CD4-positive, alpha-beta T cell treated with Interleukin-15 for 1 hour (primary cell): ENCODE measurements around the gene ITPR3.

Experiments used
- DNase-seq: peaks from one replicate; pipeline ENCODE4 v3.0.0-alpha.2; 2020

ITPR3 gene

DNA sequence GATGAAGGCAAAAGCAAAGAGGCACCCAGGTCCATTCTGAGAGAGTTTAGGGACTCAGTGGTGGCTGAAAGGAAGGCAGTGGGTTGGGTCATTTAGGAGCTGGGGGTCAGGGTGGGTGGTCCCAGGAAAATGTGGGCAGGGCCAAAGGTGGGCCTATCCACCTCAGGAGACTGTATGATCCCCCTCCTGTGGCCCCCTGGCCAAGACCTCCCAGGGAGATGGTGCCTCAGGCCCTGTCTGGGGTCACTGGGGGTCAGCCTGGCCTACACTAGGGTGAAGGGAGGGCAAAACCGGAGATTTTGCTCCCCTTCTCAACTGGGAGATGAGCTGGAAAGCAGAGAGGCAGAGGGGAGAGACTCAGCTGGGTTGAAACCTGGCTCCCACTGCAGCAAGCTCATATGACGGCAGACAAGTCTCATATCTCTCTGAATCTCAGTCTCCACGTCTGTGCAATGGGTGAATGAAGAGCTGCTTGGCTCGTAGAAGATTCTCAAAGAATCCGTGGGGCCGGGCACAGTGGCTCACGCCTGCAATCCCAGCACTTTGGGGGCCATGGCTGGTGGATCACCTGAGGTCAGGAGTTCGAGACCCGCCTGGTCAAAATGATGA, 29.6 kb upstream of the ITPR3 start:
- no peak for DNase-seq

DNA sequence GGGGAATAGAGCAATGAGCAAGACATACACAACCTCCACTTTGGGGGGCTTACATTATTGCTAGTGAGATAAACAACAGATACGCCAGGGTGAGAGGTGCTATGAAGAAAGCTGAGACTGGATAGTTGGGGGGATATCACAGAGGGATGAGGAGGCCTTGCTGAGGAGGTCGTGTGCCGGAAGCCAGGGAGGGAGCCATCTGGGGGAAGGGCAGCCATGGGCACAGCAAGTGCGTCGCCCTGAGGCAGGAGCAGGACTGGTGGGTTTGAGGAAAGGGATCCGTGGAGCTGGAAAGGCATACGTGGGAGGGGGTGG, 28.9 kb upstream of the ITPR3 start:
- no peak for DNase-seq

DNA sequence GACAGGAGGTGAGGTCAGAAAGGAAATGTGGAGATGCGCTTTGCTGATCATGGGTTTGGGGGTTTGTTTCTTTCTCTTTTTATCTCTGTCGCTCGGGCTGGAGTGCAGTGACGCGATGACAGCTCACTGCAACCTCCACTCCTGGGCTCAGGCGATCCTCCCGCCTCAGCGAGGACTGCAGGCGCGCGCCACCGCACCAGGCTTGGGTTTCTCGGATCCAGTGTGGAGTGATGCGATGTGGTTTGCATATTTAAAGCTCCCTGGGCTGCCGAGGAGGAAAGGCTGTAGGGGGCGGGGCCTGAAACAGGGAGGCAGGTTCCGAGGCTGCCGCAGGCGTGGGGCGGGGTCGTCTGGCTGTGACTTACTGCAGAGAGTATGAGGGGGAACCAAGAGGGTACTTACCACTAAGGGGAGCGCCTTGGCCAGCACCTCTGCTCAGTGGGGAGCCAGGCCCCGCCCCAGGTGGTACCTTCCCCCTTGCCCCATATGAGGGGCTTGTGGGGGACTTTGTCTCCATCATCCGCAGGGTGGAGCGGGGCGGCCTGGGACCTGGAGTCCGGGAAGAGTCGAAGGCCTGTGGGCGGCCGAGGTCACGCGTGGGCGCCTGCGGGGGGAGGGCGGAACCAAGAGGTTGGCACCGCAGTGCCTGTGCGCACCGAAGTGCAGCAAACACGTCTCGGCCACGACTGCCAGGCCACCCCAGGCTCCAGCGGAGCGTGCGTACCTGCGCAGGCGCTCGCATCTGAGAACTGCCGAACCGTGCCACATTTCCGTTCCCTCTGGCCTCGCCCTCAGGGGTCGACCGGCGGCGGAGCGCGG, 28.3 kb upstream of the ITPR3 start:
- DNase-seq = peak; percentile 85

DNA sequence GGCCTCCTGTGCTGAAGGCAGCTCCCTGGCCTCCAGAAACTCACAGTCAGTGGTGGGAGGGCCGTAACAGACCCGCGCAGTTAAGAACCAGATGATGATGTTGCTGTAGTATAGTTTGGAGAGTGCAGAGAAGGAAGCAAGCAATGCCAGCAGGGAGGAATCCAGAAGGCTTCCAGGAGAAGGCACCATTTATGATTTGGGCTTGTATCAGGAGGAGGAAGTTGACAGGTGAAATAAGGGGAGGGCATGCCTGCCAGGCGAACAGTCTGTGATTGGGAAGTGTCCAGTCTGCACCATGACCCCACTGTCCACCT, 27.8 kb upstream of the ITPR3 start:
- no peak for DNase-seq

DNA sequence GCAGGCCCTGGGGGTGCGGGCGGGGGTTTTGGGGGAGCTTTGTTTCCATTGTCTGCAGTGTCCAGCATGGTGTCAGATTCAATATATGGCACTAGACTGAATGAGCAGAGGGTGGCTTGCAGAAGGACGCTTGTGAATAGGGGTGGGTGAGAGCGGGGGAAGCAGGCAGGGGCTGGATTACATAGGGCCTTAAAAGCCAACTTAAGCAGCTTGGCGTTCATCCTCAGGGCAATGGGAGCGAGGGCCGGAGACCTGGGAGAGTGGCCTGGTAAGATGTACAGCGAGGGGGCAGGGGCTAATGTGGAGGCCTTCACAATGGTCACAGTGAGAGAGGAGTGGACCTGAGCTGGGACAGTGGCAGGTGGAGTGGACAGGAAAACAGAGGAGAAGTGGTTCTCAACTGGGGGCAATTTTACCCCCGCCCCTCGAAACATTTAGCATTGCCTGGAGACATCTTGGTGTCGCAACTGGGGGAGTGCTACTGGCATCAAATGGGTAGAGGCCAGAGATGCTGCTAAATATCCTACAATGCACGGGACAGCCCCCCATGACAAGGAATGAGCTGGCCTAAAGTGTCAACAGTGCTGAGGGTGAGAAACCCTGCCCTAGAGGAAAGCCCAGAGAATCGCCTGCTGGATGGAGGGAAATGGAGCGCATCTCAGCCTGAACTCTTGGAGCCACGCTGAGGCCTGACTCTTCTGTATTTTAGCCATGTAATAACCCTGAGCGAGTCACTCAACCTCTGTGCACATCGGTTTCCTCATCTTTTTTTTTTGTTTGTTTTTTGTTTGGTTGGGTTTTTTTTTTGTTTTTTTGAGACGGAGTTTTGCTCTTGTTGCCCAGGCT, 25.9 kb upstream of the ITPR3 start:
- DNase-seq = peak; percentile 12

DNA sequence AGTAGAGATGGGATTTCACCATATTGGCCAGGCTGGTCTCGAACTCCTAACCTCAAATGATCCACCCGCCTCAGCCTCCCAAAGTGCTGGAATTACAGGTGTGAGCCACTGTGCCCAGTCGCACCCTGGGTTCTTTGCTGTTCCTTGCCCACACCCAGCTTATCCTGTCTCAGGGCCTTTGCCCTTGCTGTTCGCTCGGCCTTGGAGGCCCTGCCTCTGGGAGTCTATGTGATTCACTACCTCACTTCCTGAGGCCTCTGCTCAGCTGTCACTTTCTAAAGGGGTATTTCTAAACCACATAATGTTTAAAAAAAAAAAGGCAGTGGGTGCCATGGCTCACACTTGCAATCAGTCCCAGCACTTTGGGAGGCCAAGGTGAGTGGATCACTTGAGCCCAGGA, 24.2 kb upstream of the ITPR3 start:
- DNase-seq = peak; percentile 31

DNA sequence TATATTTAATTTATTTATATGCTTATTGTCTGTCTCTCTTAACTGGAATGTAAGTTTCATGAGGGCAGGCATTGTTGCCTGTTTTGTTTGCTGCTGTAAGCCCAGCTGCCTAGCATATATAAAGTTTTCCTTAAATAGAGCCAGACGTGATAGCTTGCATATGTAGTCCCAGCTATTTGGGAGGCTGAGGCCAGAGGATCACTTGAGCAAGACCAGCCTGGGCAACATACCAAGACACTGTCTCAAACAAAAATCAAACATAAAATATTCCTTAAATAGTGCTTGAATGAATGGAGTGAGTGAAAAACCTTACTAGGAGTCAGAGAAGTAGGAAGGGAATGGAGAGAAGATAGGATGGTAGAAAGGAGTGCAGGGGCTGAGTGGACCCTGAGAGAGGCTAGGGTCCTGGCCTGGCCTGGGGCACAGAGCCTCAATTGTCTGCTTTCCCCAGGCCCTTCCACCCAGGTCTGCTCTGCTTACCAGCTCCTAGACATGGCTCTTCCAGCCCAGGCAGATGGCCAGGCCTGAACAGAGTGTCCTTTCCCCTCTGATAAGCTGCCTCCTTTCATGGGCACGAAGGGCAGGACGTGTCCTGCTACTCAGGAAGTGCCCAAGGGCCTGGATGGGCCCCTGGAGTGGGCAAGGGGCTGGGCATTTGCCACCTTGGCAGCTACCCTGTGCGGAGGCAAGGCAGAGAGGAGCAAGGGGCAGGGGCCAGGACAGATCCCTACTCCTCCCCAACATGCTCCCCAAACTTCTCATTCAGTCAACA, 23.4 kb upstream of the ITPR3 start:
- peak; percentile 4 for DNase-seq

DNA sequence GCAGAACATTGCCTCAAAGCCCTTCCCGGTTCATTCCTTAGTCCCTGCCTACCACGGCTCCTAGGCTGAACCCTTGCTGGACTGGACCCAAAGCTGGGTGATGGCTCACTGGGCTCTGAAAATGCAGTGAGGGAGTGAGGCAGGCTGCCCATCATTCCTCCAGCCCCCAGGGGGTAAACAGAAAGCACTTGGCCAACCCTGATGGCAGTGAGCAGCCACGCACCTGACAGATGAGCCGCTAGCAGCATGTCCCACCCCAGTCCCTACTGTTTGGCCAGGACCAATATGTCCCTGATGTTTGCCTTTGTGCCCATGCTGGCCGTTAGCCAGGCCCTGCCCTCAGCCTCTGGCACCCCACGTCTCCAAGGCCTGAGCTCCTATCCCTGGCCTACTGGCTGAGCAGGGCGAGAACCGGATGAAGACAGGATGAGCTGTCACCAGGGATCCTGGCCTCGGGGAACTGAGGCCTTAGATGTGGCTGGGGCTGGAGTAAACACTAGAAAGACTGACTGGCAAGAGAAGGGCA, 21.6 kb upstream of the ITPR3 start:
- peak; percentile 7 for DNase-seq

DNA sequence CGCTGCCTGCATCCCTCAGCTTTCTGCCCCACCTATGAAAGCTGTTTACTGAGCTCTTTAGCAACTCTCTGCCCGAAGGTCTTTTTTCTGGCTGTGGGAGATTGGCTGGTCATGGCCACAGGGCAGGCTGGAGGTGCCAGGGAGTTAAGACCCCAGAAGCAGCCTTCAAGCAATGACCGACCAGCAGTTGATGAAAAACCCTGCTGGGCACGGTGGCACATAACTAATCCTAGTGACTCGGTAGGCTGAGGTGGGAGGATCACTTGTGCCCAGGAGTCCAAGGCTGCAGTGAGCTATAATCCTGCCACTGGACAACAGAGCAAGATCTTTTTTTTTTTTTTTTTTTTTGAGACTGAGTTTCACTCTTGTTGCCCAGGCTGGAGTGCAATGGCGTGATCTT, 20.4 kb upstream of the ITPR3 start:
- no peak for DNase-seq

DNA sequence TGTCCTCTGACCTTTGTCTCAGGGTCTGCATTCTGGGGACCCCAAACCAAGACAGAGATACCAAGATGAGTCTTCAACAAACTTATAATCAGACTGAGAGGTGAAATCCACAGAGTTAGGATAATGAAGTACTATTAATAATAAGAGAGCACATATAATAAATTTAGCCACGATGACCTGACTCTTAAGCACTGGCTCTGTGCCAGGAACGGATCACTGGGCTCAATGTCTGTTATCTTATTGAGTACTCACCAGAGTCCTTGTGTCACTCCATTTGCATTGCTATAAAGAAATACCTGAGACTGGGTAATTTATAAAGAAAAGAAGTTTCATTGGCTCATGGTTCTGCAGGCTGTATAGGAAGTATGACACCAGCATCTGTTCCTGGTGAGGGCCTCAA, 18.9 kb upstream of the ITPR3 start:
- no peak for DNase-seq

DNA sequence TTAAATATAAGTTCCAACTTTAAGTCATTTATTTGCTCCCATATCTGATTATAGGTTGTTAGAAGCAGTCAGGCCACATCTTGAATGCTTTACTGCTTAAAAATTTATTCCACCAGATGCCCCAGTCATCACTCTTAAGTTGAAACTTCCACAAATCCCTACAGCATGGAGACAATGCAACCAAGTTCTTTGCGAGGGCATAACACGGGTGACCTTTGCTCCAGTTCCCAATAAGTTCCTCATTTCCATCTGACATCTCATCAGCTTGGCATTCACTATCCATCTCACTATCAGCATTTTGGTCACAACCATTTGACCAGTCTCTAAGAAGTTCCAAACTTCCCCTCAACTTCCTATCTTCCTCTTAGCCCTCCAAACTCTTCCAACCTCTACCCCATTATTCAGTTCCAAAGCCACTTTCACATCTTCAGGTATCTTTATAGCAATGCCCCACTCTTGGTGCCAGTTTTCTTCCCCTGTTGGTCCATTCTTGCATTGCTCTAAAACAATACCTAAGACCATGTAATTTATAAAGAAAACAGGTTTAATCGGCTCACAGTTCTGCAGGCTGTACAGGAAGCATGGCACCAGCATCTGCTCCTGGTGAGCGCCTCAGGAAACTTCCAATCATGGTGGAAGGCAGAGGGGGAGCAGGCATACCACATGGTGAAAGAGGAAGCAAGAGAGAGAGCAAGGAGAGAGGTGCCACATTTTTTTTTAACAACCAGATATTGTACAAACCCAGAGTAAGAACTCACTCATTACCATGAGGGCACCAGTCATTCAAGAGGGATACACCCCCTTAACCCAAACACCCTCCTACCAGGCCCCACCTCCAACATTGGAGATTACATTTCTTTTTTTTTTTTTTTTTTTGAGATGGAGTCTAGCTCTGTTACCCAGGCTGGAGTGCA, 15.9 kb upstream of the ITPR3 start:
- peak; percentile 5 for DNase-seq

DNA sequence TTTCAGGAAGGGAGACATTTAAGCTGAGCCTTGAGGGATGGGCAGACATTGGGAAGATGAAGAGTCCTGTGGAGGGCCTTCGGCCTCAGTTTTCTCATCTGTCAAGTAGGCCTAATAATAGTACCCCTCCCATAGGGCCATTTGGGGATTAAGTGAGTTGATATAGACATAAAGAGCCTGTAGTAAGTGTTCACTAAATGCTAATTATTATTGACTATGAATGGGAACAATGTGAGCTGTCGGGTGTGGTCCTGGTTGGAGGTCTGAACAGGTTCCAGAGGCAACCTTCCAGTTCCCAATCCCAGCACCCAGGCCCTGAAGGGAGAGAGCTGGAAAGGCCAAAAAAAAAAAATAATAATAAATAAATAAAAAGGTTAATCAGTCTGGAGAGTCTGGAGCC, 14.5 kb upstream of the ITPR3 start:
- DNase-seq = no peak

DNA sequence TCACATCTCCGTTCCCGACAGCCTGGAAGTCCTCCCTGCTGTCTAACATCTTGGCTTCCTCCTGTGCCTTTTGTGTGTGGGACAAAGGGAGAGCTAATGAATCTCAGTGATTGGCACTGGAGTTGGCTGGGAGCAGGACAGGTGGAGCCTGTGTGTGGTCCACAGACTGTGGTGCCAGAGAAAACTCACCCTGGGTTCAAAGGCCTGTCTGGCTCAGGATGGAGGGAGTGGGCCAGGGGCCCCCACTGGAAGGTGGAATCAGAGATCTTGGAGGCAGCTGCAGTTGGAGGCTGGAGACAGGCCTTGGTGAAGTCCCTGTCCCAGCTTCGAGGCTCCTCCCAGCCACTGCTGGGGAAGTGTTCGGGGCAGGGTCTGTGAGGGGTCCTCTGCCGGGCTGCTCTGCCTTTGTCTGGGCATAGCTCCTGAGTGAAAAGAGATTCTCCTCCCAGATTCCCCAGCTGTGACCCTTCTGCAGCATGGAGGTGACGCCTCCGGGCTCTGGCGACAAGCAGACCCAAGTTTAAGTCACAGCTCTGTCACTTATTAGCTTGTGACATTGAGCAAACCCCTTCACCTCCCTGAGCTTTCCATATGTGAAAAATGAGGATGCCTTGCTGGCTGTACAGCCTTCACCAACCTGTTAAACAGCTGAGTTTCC, 13.9 kb upstream of the ITPR3 start:
- peak; percentile 6 for DNase-seq

DNA sequence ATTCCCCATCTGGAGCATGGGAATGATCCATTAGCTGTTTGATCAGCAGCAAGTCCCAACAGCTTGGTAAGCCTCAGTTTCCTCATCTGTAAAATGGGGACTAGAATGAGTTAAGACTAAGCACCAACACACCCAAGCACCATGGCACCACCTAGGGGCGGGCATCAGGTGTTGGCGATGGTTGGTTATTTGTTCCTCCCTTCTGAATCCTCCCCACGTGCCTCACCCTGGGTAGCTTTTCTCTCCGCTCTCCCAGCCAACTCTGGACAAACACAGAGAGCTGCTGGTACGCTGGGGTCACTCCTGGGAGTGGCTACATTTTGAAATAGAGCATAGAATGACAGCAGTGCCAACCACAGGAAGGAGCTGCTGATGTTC, 13.3 kb upstream of the ITPR3 start:
- peak; percentile 42 for DNase-seq

DNA sequence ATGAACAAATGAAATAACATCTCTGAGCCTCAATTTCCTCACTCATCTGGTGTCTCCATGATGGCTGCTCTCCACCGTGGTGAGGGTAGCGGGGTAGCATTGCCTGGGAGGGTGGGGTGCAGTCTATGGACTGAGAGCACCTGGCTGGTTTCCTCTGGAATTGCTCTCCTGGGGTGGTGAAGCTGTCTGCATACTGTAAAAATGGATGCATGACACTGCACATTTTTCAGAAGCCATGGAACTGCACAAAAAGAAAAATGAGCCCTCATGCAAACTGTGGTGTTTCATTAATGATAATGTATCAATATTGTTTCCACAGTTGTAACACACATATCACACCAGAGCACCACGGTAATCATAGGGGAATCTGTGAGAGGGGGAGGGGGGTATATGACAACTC, 12.1 kb upstream of the ITPR3 start:
- DNase-seq = no peak

DNA sequence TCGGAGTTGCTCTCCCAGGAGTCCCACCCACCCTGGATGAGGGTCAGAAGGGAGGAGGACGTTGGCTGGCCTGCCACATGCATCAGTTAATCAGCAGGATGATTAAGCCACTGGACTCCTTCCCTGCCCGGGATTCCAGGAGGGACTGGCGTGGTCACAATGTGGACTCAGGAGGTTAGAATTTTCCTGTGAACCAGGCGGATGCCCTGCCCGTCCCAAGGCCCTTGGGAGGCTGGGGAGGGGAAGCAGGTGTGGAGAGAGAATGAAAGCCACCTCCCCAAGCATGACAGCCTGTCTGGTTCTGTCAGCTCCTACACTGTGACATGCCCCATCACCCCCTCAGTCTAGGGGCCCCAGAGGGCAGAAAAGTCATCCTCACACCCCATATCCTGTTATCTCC, 11.6 kb upstream of the ITPR3 start:
- DNase-seq = no peak

DNA sequence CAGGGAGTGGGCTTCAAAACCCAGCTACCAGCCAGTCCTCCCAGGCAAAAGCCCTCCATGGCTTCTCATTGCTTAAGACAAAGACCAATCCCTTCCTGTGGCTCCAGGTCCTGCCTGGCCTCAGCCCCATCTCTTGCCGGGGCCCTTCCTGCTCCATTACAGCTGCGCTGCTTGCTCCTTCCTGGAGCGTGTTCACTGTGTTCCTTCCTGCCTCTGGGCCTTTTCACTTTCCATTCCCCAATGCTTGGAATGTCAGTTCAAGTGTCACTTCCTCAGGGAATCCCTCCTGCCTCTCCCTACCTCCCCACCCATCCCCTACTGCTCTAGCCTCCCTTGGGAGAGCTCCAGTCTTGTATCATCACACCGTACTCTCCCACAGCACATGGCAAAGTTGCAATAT, 11.1 kb upstream of the ITPR3 start:
- DNase-seq = no peak

DNA sequence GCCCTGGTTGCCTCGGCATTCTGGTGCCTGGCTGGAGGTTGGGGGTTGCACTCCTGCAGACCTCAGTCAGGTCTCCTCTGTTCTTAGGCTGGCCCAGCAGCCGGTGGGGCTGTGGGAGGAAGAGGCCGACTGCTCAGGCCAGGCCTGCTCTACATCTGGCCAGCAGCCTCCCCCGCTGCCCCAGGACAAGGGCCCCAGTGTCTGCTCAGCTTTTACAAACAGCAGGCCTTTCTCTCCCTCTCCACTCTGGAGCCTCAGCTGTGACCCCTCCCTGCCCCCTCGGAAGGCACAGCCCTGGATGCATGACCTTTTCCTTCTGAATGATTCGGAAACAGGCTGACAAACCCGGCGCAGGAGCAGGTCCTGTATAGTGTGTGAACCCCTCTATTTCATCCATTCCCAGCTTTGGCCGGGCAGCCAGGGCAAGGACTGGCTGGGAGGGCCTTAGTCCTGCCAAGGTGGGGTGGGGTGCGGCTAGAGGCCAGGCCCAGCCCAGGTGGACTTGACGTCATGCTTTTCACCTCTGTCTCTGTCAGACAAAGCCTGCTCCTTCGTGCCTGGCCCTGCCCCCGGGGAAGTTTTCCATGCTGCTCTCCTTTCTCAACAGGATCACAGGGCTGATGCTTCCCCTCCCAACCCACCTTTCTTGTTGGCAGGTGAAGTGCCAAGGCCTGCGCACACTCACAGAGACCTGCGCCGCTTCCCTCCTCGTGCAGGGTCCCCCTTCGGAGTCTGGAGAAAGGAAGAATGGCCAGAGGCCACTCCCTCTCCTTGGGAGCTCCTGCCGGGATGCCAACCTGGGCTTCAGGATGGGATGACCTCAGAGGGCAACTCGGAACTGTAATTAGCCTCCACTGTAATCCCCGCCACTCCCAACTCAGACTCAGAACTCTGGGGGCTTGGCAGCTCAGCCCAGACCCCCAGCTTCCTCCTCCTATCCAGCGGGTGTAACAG, 10.1 kb upstream of the ITPR3 start:
- peak; percentile 13 for DNase-seq

DNA sequence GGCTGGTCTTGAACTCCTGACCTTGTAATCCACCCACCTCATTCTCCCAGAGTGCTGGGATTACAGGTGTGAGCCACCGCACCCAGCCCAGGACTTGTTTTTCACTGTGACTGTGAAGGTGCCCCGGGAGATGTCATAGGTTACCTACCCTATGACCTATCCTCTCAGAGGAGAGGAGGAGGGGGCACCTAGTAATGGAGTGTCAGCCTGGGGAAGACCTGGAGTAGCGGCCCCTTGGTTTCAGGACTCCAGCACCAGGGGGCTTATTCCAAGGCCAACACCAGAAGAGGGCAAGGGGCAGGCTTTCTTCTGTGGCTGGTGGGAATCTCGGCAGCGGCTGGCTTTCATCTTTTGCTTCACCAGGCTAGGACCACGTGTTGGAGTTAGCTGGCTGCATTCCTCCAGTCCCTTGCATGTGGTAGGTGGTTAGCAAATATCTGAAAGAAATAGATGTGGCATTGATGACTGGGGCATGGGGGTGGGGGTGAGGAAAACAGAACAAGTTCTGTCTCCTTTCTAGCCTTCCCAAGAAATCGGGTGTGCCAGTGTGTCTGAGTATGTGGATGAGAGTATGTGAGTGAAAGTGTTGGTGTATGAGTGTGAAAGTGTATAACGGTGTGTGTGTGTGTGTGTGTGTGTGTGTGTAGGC, 7.9 kb upstream of the ITPR3 start:
- peak; percentile 11 for DNase-seq

DNA sequence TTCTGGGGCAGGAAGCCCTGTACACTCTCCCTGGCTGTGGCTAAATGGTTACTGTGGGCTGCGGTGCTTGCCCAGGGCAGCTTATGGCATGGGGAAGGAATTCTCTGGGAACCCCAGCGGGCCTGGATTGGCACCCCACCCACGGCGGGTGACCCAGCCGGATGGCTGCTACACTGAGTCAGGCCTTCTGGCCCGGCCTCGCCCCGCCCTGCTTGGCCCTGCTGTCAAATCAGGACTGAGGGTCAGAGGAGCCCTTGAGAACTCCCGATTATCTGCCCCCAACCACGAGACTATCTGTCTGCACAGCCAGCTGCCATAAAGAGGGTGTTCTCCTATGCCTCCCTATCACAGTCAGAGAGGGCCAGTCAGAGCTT, 7.3 kb upstream of the ITPR3 start:
- no peak for DNase-seq
